ENCODE measurements around the gene DENND4A. TPM values are rescaled to one million over a fixed set of nuclear protein-coding genes. Genes with fewer than 3 reads are reported as not detected.
"Not testable (repeated sequence)": the region's sequence is repeated elsewhere in the genome, so short reads cannot be mapped to it uniquely, and the experiment has no call there.

The DENND4A gene
- total RNA-seq, 1 experiment from 2014 or later, result 62.4 TPM

DNA sequence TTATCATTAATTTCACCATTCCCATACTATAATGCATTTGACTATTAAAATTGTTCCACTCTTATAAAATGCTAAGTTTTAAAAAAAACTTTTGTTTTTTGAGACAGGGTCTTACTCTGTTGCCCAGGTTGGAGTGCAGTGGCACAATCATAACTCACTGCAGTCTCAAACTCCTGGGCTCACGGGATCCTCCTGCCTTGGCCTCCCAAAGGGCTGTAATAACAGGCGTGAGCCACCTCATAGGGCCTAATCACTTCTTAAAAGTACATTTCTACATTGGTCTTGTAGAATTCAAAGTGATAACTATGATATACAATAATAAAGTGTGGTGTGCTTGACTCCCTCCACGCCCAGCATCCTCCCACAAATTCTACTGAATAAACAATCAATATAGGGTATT lies 3.0 kb downstream of the DENND4A start:
- peaks cover 41% of the 10 kb centered on the region for H3K4me1 ChIP-seq (ENCODE audit: low read length)
- peak overlapping the region; percentile 90; the same call in 1 of the 2 replicates for H3K9ac ChIP-seq (ENCODE audit: low read length)
- H4K20me1 ChIP-seq (ENCODE audit: insufficient read depth, low read depth, low read length), result no peaks in the 10 kb centered on the region
- no peaks in the 10 kb centered on the region for H3K9me3 ChIP-seq (ENCODE audit: low read length)
- no peak for DNase-seq
- H3K27ac ChIP-seq (ENCODE audit: low read length), result peak overlapping the region; percentile 78
- H3K27me3 ChIP-seq (ENCODE audit: low read length), result no peaks in the 10 kb centered on the region
- H3K36me3 ChIP-seq (ENCODE audit: insufficient read depth, low read length), result peaks cover 6% of the 10 kb centered on the region; the same call in 1 of the 2 replicates
- peaks cover 75% of the 10 kb centered on the region for H3K79me2 ChIP-seq (ENCODE audit: low read length)
- H3K9me2 ChIP-seq (replicated peaks; ENCODE audit: insufficient read depth, low read length), result no peaks in the 10 kb centered on the region
- H3K4me2 ChIP-seq (ENCODE audit: low read depth, low read length, poor library complexity, severe bottlenecking), result peak overlapping the region; percentile 95
- H2AFZ ChIP-seq (ENCODE audit: low read length), result no peak overlapping the region
- H3K4me3 ChIP-seq (ENCODE audit: low read length), result peak overlapping the region; percentile 95

DNA sequence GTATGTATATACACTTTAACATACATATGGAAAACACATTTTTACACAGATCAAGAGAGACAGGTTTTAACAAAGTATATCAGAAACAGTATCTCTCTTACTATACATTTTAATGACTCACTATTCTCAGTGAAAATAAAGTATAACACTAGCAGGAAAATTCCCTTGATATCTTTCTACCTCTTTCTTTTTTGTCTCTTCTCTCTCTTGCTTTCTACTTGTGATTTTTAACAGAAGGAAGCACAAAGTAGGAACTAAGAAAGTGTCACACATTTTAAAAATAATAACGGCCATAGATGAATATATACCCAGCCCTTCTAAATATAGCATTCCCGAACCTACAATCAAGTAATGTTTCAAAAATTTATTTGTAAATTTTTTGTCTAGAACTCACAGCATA lies 4.8 kb downstream of the DENND4A start:
- no peaks in the 10 kb centered on the region for H4K20me1 ChIP-seq (ENCODE audit: insufficient read depth, low read depth, low read length)
- no peaks in the 10 kb centered on the region for H3K9me2 ChIP-seq (replicated peaks; ENCODE audit: insufficient read depth, low read length)
- H3K79me2 ChIP-seq (ENCODE audit: low read length), result peaks cover 92% of the 10 kb centered on the region
- no peak for DNase-seq
- H2AFZ ChIP-seq (ENCODE audit: low read length), result peak overlapping the region; percentile 5; the same call in 1 of the 2 replicates
- H3K9ac ChIP-seq (ENCODE audit: low read length), result peak overlapping the region; percentile 50
- peak overlapping the region; percentile 73 for H3K27ac ChIP-seq (ENCODE audit: low read length)
- H3K4me3 ChIP-seq (ENCODE audit: low read length), result peak overlapping the region; percentile 56
- H3K4me1 ChIP-seq (ENCODE audit: low read length), result peaks cover 32% of the 10 kb centered on the region
- peaks cover 6% of the 10 kb centered on the region; the same call in 1 of the 2 replicates for H3K36me3 ChIP-seq (ENCODE audit: insufficient read depth, low read length)
- peak overlapping the region; percentile 78 for H3K4me2 ChIP-seq (ENCODE audit: low read depth, low read length, poor library complexity, severe bottlenecking)
- no peaks in the 10 kb centered on the region for H3K27me3 ChIP-seq (ENCODE audit: low read length)
- no peaks in the 10 kb centered on the region for H3K9me3 ChIP-seq (ENCODE audit: low read length)

DNA sequence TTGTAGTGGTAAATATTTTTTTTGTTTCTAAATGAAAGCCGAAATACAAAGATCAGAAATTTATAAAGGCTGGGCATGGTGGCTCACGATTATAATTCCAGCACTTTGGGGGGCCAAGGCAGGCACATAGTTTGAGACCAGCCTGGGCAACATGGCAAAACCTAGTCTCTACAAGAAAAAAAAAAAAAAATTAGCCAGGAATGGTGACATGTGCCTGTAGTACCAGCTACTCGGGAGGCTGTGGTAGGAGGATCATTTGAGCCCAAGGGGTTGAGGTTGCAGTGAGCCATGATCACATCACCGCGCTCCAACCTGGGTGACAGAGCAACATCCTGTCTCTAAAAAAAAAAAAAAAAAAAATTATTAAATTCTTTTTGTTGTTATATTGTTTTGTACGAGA lies 6.9 kb downstream of the DENND4A start:
- no peaks in the 10 kb centered on the region for H3K9me3 ChIP-seq (ENCODE audit: low read length)
- H3K36me3 ChIP-seq (ENCODE audit: insufficient read depth, low read length), result peaks cover 6% of the 10 kb centered on the region; the same call in 1 of the 2 replicates
- no peaks in the 10 kb centered on the region for H3K27me3 ChIP-seq (ENCODE audit: low read length)
- DNase-seq, result no peak
- no peak overlapping the region for H3K27ac ChIP-seq (ENCODE audit: low read length)
- no peaks in the 10 kb centered on the region for H3K9me2 ChIP-seq (replicated peaks; ENCODE audit: insufficient read depth, low read length)
- H2AFZ ChIP-seq (ENCODE audit: low read length), result no peak overlapping the region
- H3K79me2 ChIP-seq (ENCODE audit: low read length), result peaks cover 98% of the 10 kb centered on the region
- H3K9ac ChIP-seq (ENCODE audit: low read length), result no peak overlapping the region
- H3K4me1 ChIP-seq (ENCODE audit: low read length), result peaks cover 31% of the 10 kb centered on the region
- H3K4me2 ChIP-seq (ENCODE audit: low read depth, low read length, poor library complexity, severe bottlenecking), result no peak overlapping the region
- H4K20me1 ChIP-seq (ENCODE audit: insufficient read depth, low read depth, low read length), result no peaks in the 10 kb centered on the region
- no peak overlapping the region for H3K4me3 ChIP-seq (ENCODE audit: low read length)

DNA sequence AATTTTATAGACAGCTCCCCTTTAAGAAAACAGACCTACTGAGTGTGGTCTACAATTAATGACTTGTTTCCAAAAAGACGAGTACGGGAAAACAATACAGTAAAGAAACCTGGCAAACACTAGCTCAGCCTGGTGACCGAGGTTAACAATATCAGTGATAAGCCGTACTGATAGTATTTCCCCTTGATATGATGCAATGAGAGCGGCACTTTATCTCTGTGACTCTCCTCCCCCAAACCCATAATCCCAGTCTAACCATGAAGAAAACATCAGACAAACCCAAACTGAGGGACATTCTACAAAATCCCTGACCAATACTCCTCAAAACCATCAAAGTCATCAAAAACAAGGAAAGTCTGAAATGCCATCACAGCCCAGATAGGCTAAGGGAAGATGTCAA lies 8.2 kb downstream of the DENND4A start:
- no peaks in the 10 kb centered on the region for H3K9me2 ChIP-seq (replicated peaks; ENCODE audit: insufficient read depth, low read length)
- H3K9me3 ChIP-seq (ENCODE audit: low read length), result no peaks in the 10 kb centered on the region
- no peak for DNase-seq
- H3K4me3 ChIP-seq (ENCODE audit: low read length), result no peak overlapping the region
- no peaks in the 10 kb centered on the region for H4K20me1 ChIP-seq (ENCODE audit: insufficient read depth, low read depth, low read length)
- no peak overlapping the region for H2AFZ ChIP-seq (ENCODE audit: low read length)
- no peaks in the 10 kb centered on the region for H3K27me3 ChIP-seq (ENCODE audit: low read length)
- no peak overlapping the region for H3K4me2 ChIP-seq (ENCODE audit: low read depth, low read length, poor library complexity, severe bottlenecking)
- peaks cover 6% of the 10 kb centered on the region; the same call in 1 of the 2 replicates for H3K36me3 ChIP-seq (ENCODE audit: insufficient read depth, low read length)
- H3K9ac ChIP-seq (ENCODE audit: low read length), result no peak overlapping the region
- H3K79me2 ChIP-seq (ENCODE audit: low read length), result peaks cover 98% of the 10 kb centered on the region
- no peak overlapping the region for H3K27ac ChIP-seq (ENCODE audit: low read length)
- H3K4me1 ChIP-seq (ENCODE audit: low read length), result peaks cover 18% of the 10 kb centered on the region

DNA sequence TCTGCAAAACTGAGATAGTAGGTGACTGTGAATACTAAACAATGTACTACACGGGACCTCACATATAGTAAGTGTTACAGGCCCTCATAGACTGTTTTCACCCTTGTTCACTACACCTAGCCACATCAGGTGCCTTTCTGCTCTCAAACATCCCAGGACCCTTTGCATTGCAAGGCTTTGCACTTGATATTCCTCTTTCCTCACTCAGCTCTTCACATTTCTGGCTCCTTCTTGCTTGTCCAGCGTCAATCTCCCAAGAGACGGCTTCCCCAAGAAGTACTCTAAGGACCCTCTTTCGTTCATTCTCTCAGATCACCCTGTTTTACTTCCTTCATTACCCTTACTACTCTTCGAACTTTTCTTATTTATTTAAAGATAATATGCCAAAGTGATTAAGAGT lies 10.0 kb downstream of the DENND4A start:
- H3K9me2 ChIP-seq (replicated peaks; ENCODE audit: insufficient read depth, low read length), result no peaks in the 10 kb centered on the region
- H4K20me1 ChIP-seq (ENCODE audit: insufficient read depth, low read depth, low read length), result no peaks in the 10 kb centered on the region
- H3K36me3 ChIP-seq (ENCODE audit: insufficient read depth, low read length), result peaks cover 6% of the 10 kb centered on the region; the same call in 1 of the 2 replicates
- no peak overlapping the region for H2AFZ ChIP-seq (ENCODE audit: low read length)
- H3K27me3 ChIP-seq (ENCODE audit: low read length), result no peaks in the 10 kb centered on the region
- H3K9me3 ChIP-seq (ENCODE audit: low read length), result no peaks in the 10 kb centered on the region
- H3K4me3 ChIP-seq (ENCODE audit: low read length), result no peak overlapping the region
- peaks cover 98% of the 10 kb centered on the region for H3K79me2 ChIP-seq (ENCODE audit: low read length)
- peaks cover 18% of the 10 kb centered on the region for H3K4me1 ChIP-seq (ENCODE audit: low read length)
- no peak overlapping the region for H3K27ac ChIP-seq (ENCODE audit: low read length)
- no peak overlapping the region for H3K4me2 ChIP-seq (ENCODE audit: low read depth, low read length, poor library complexity, severe bottlenecking)
- H3K9ac ChIP-seq (ENCODE audit: low read length), result no peak overlapping the region
- no peak for DNase-seq

DNA sequence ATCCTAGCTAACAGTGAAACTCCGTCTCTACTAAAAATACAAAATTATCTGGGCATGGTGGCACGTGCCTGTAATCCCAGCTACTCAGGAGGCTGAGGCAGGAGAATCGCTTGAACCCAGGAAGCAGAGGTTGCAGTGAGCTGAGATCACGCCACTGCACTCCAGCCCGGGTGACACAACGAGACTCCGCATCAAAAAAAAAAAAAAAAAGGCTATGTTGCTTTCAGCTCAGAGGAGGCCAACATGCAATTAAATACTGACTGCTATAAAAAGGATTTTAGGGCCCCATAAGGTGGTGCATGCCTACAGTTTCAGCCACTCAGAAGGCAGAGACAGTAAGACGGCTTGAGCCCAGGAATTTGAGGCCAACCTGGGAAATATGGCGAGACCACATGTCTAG lies 13.4 kb downstream of the DENND4A start:
- H3K27ac ChIP-seq (ENCODE audit: low read length); H3K4me3 ChIP-seq (ENCODE audit: low read length); H3K27me3 ChIP-seq (ENCODE audit: low read length); DNase-seq; H3K9ac ChIP-seq (ENCODE audit: low read length); H4K20me1 ChIP-seq (ENCODE audit: insufficient read depth, low read depth, low read length); H3K9me2 ChIP-seq (replicated peaks; ENCODE audit: insufficient read depth, low read length); H2AFZ ChIP-seq (ENCODE audit: low read length); H3K36me3 ChIP-seq (ENCODE audit: insufficient read depth, low read length); H3K4me2 ChIP-seq (ENCODE audit: low read depth, low read length, poor library complexity, severe bottlenecking); H3K9me3 ChIP-seq (ENCODE audit: low read length): not testable (repeated sequence)
- H3K4me1 ChIP-seq (ENCODE audit: low read length), result peaks cover 36% of the 10 kb centered on the region
- H3K79me2 ChIP-seq (ENCODE audit: low read length), result peaks cover 96% of the 10 kb centered on the region

DNA sequence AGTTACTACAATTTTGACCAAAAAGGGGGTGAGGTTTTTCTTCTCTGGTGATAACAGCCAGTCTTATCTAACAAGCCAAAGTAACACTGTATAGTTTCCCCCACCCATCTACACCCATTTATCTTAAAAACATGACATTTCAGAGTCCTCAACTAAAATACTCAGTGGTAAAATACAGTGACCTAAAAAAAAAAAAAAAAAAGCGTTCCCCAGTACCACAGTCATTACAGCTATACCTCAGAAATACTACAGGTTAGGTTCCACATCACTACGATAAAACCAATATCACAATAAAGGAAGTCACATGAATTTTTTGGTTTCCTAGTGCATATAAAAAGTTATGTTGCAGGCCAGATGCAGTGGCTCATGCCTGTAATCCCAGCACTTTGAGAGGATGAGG lies 13.8 kb downstream of the DENND4A start:
- no peak overlapping the region for H3K9ac ChIP-seq (ENCODE audit: low read length)
- no peaks in the 10 kb centered on the region for H3K9me2 ChIP-seq (replicated peaks; ENCODE audit: insufficient read depth, low read length)
- H3K9me3 ChIP-seq (ENCODE audit: low read length), result no peaks in the 10 kb centered on the region
- H3K27ac ChIP-seq (ENCODE audit: low read length), result peak overlapping the region; percentile 28; the same call in 1 of the 2 replicates
- no peaks in the 10 kb centered on the region for H4K20me1 ChIP-seq (ENCODE audit: insufficient read depth, low read depth, low read length)
- no peaks in the 10 kb centered on the region for H3K36me3 ChIP-seq (ENCODE audit: insufficient read depth, low read length)
- no peak for DNase-seq
- no peak overlapping the region for H3K4me3 ChIP-seq (ENCODE audit: low read length)
- H2AFZ ChIP-seq (ENCODE audit: low read length), result no peak overlapping the region
- H3K4me2 ChIP-seq (ENCODE audit: low read depth, low read length, poor library complexity, severe bottlenecking), result no peak overlapping the region
- peaks cover 40% of the 10 kb centered on the region for H3K4me1 ChIP-seq (ENCODE audit: low read length)
- peaks cover 96% of the 10 kb centered on the region for H3K79me2 ChIP-seq (ENCODE audit: low read length)
- H3K27me3 ChIP-seq (ENCODE audit: low read length), result no peaks in the 10 kb centered on the region

DNA sequence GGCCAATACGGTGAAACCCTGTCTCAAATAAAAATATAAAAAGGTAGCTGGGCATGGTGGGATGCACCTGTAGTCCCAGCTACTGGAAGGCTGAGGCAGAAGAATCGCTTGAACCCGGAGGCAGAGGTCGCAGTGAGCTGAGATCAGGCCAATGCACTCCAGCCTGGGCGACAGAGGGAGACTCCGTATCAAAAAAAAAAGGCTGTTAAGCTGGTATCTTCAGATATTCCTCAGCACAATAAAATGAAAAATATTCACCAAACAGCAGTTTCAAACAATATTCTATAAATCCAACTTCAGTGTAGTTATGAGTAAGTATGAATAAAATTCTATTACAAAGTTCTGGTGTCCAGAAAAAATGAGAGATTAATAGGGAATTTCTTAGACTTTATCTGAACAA lies 14.2 kb downstream of the DENND4A start:
- H3K27me3 ChIP-seq (ENCODE audit: low read length), result no peaks in the 10 kb centered on the region
- H3K9me2 ChIP-seq (replicated peaks; ENCODE audit: insufficient read depth, low read length), result no peaks in the 10 kb centered on the region
- H4K20me1 ChIP-seq (ENCODE audit: insufficient read depth, low read depth, low read length), result no peaks in the 10 kb centered on the region
- H3K9ac ChIP-seq (ENCODE audit: low read length), result no peak overlapping the region
- H3K4me3 ChIP-seq (ENCODE audit: low read length), result no peak overlapping the region
- H3K9me3 ChIP-seq (ENCODE audit: low read length), result no peaks in the 10 kb centered on the region
- H3K27ac ChIP-seq (ENCODE audit: low read length), result peak overlapping the region; percentile 28; the same call in 1 of the 2 replicates
- no peak for DNase-seq
- no peaks in the 10 kb centered on the region for H3K36me3 ChIP-seq (ENCODE audit: insufficient read depth, low read length)
- peaks cover 43% of the 10 kb centered on the region for H3K4me1 ChIP-seq (ENCODE audit: low read length)
- H2AFZ ChIP-seq (ENCODE audit: low read length), result no peak overlapping the region
- no peak overlapping the region for H3K4me2 ChIP-seq (ENCODE audit: low read depth, low read length, poor library complexity, severe bottlenecking)
- peaks cover 97% of the 10 kb centered on the region for H3K79me2 ChIP-seq (ENCODE audit: low read length)
